ENCODE measurements around the gene CNKSR3.

CNKSR3 gene

GRCh38 chr6:154487367-154488247 is 22.9 kb downstream of the CNKSR3 start:
- Histone ChIP-seq H3K27me3 (ENCODE audit: insufficient read depth, low read depth) (no peaks in the 10 kb centered on the region), H3K4me3 (IDR thresholded peaks at IDR 0.05; ENCODE audit: insufficient read depth, low read depth, low read length) (no peak overlapping the region), H3K4me2 (no peak overlapping the region), H3K27ac (no peak overlapping the region), H4K20me1 (ENCODE audit: insufficient read depth) (no peaks in the 10 kb centered on the region), H3K36me3 (ENCODE audit: insufficient read depth) (no peaks in the 10 kb centered on the region), H3K9ac (no peak overlapping the region), H2AFZ (ENCODE audit: low read depth) (no peak overlapping the region), H3K79me2 (ENCODE audit: insufficient read depth, low read depth) (no peaks in the 10 kb centered on the region), H3K4me1 (ENCODE audit: low read depth, poor library complexity, severe bottlenecking) (no peaks in the 10 kb centered on the region)
- no peak for TF ChIP-seq CTCF (conservative IDR thresholded peaks at IDR 0.05; ENCODE audit: low read depth, low read length)

DNA sequence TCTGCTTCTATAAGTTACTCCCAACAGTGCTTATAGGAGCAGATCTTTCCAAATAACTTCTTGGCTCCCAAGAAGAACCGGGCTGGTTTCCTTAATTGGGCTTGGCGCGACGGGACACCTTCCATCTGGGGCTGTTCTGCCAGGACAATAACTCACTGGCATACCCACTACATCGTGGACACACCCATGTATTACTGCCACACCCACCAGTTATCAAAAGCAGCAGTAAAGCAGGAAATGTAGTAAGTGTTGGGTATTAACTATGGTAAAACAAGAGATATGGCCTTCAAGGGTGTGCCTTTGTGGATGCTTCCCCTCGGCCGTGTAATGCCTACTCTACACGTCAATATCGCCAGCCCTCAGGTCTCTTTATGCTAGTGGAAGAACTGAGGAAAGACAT is 24.7 kb downstream of the CNKSR3 start:
- Histone ChIP-seq H3K36me3 (ENCODE audit: insufficient read depth) (no peaks in the 10 kb centered on the region), H3K4me3 (IDR thresholded peaks at IDR 0.05; ENCODE audit: insufficient read depth, low read depth, low read length) (no peak overlapping the region), H4K20me1 (ENCODE audit: insufficient read depth) (no peaks in the 10 kb centered on the region), H3K9ac (no peak overlapping the region), H3K27ac (no peak overlapping the region), H3K27me3 (ENCODE audit: insufficient read depth, low read depth) (no peaks in the 10 kb centered on the region), H2AFZ (ENCODE audit: low read depth) (no peak overlapping the region), H3K4me2 (no peak overlapping the region), H3K4me1 (ENCODE audit: low read depth, poor library complexity, severe bottlenecking) (no peaks in the 10 kb centered on the region), H3K79me2 (ENCODE audit: insufficient read depth, low read depth) (no peaks in the 10 kb centered on the region)
- TF ChIP-seq CTCF (conservative IDR thresholded peaks at IDR 0.05; ENCODE audit: low read depth, low read length), result no peak

GRCh38 chr6:154484942-154485341 is 25.5 kb downstream of the CNKSR3 start:
- no peaks in the 10 kb centered on the region for H4K20me1 ChIP-seq (ENCODE audit: insufficient read depth)
- no peak overlapping the region for H3K9ac ChIP-seq
- no peaks in the 10 kb centered on the region for H3K4me1 ChIP-seq (ENCODE audit: low read depth, poor library complexity, severe bottlenecking)
- no peaks in the 10 kb centered on the region for H3K79me2 ChIP-seq (ENCODE audit: insufficient read depth, low read depth)
- H3K27me3 ChIP-seq (ENCODE audit: insufficient read depth, low read depth), result no peaks in the 10 kb centered on the region
- no peak overlapping the region for H3K4me2 ChIP-seq
- no peaks in the 10 kb centered on the region for H3K36me3 ChIP-seq (ENCODE audit: insufficient read depth)
- no peak for TF ChIP-seq CTCF (conservative IDR thresholded peaks at IDR 0.05; ENCODE audit: low read depth, low read length)
- no peak overlapping the region for H3K27ac ChIP-seq
- H3K4me3 ChIP-seq (IDR thresholded peaks at IDR 0.05; ENCODE audit: insufficient read depth, low read depth, low read length), result no peak overlapping the region
- no peak overlapping the region for H2AFZ ChIP-seq (ENCODE audit: low read depth)

GRCh38 chr6:154482858-154483257 is 27.6 kb downstream of the CNKSR3 start:
- H3K4me3 ChIP-seq (IDR thresholded peaks at IDR 0.05; ENCODE audit: insufficient read depth, low read depth, low read length), result no peak overlapping the region
- no peak overlapping the region for H2AFZ ChIP-seq (ENCODE audit: low read depth)
- TF ChIP-seq CTCF (conservative IDR thresholded peaks at IDR 0.05; ENCODE audit: low read depth, low read length), result no peak
- no peak overlapping the region for H3K4me2 ChIP-seq
- no peak overlapping the region for H3K9ac ChIP-seq
- H3K4me1 ChIP-seq (ENCODE audit: low read depth, poor library complexity, severe bottlenecking), result no peaks in the 10 kb centered on the region
- no peaks in the 10 kb centered on the region for H3K36me3 ChIP-seq (ENCODE audit: insufficient read depth)
- no peak overlapping the region for H3K27ac ChIP-seq
- no peaks in the 10 kb centered on the region for H4K20me1 ChIP-seq (ENCODE audit: insufficient read depth)
- H3K79me2 ChIP-seq (ENCODE audit: insufficient read depth, low read depth), result no peaks in the 10 kb centered on the region
- H3K27me3 ChIP-seq (ENCODE audit: insufficient read depth, low read depth), result no peaks in the 10 kb centered on the region

Measured in KMS-11 (cell line).